Trophoblast cell (in vitro differentiated cells and primary cell): ENCODE measurements around the gene OVOL1.

Experiments used
- DNase-seq, 2 donors: peaks; one replicate each; pipeline ENCODE4 v3.0.0-alpha.2; 2016
- H2AFZ ChIP-seq: 2 replicates; pipeline ENCODE4 v1.6.1; 2013; ENCODE audit warnings: low read length, moderate library complexity, mild to moderate bottlenecking; ENCODE audit not compliant: insufficient read depth, poor library complexity
- H2AK5ac ChIP-seq: 2 replicates; pipeline ENCODE4 v1.6.1; 2013; ENCODE audit warnings: mild to moderate bottlenecking, low read length
- H2BK120ac ChIP-seq: 2 replicates; pipeline ENCODE4 v1.6.1; 2013; ENCODE audit warnings: low read length, mild to moderate bottlenecking, moderate library complexity; ENCODE audit not compliant: insufficient read depth, poor library complexity
- H2BK12ac ChIP-seq: 2 replicates; pipeline ENCODE4 v1.6.1; 2013; ENCODE audit warnings: mild to moderate bottlenecking, low read length, moderate library complexity
- H2BK5ac ChIP-seq: 2 replicates; pipeline ENCODE4 v1.6.1; 2013; ENCODE audit warnings: low read length, low read depth, moderate library complexity, mild to moderate bottlenecking; ENCODE audit not compliant: poor library complexity
- H3K14ac ChIP-seq: 2 replicates; pipeline ENCODE4 v1.6.1; 2013; ENCODE audit warnings: mild to moderate bottlenecking, low read length
- H3K18ac ChIP-seq: 2 replicates; pipeline ENCODE4 v1.6.1; 2013; ENCODE audit warnings: mild to moderate bottlenecking, low read length
- H3K23ac ChIP-seq: 2 replicates; pipeline ENCODE4 v1.6.1; 2013; ENCODE audit warnings: low read length
- H3K27ac ChIP-seq: 2 replicates; pipeline ENCODE4 v1.5.1; 2013; ENCODE audit warnings: low read depth, mild to moderate bottlenecking, inconsistent platforms, low read length, moderate library complexity
- H3K27me3 ChIP-seq: 2 replicates; pipeline ENCODE4 v1.6.1; 2013; ENCODE audit warnings: inconsistent platforms, mild to moderate bottlenecking, low read length, moderate library complexity; ENCODE audit not compliant: insufficient read depth
- H3K36me3 ChIP-seq, 2 experiments: 1 replicate in 1 of 2; 2 replicates in 1 of 2; pipeline ENCODE4 v1.6.1; 2013; ENCODE audit warnings: low read length in 2 of 2, mild to moderate bottlenecking in 2 of 2, moderate library complexity in 1 of 2; ENCODE audit not compliant: insufficient read depth in 2 of 2, control insufficient read depth in 1 of 2
- H3K4ac ChIP-seq: 2 replicates; pipeline ENCODE4 v1.6.1; 2013; ENCODE audit warnings: low read depth, mild to moderate bottlenecking, low read length, moderate library complexity
- H3K4me1 ChIP-seq, 2 experiments: 1 replicate in 1 of 2; 2 replicates in 1 of 2; pipeline ENCODE4 v1.6.1; 2013; ENCODE audit warnings: low read length in 2 of 2, mild to moderate bottlenecking in 2 of 2, moderate library complexity in 1 of 2; ENCODE audit not compliant: insufficient read depth in 2 of 2, control insufficient read depth in 1 of 2
- H3K4me2 ChIP-seq: 2 replicates; pipeline ENCODE4 v1.6.1; 2013; ENCODE audit warnings: inconsistent platforms, mild to moderate bottlenecking, low read length, moderate library complexity
- H3K4me3 ChIP-seq: 2 replicates; pipeline ENCODE4 v1.5.1; 2013; ENCODE audit warnings: mild to moderate bottlenecking, low read depth, low read length, inconsistent platforms
- H3K79me1 ChIP-seq: one replicate; pipeline ENCODE4 v1.6.1; 2013; ENCODE audit warnings: low read length
- H3K79me2 ChIP-seq: 2 replicates; pipeline ENCODE4 v1.6.1; 2013; ENCODE audit warnings: low read length, mild to moderate bottlenecking; ENCODE audit not compliant: control insufficient read depth, insufficient read depth, poor library complexity
- H3K9ac ChIP-seq: 2 replicates; pipeline ENCODE4 v1.6.1; 2013; ENCODE audit warnings: mild to moderate bottlenecking, low read length
- H3K9me3 ChIP-seq: 2 replicates; pipeline ENCODE4 v1.6.1; 2013; ENCODE audit warnings: low read depth, mild to moderate bottlenecking, control low read depth, inconsistent platforms, low read length; ENCODE audit not compliant: insufficient read depth
- H4K12ac ChIP-seq: 2 replicates; pipeline ENCODE4 v1.6.1; 2013; ENCODE audit warnings: low read depth, mild to moderate bottlenecking, low read length, moderate library complexity
- H4K8ac ChIP-seq: 2 replicates; pipeline ENCODE4 v1.6.1; 2013; ENCODE audit warnings: low read depth, mild to moderate bottlenecking, low read length, moderate library complexity
- H4K91ac ChIP-seq: one replicate; pipeline ENCODE4 v1.6.1; 2013; ENCODE audit warnings: low read depth, mild to moderate bottlenecking, low read length, moderate library complexity
- WGBS: extraction: QIAGEN DNeasy Blood & Tissue Kit; methylation state at CpG from one replicate; pipeline ENCODE4 v1.1.7; 2013; ENCODE audit warnings: missing lambda C conversion rate; ENCODE audit not compliant: insufficient read length, insufficient coverage; ENCODE audit errors: extremely low coverage; 5-methylcytosine and 5-hydroxymethylcytosine counted together

Gene OVOL1

GRCh38 chr11:65816696-65817095 lies 29.8 kb downstream of the OVOL1 start:
- no peak overlapping the region for H3K27ac ChIP-seq
- no peak overlapping the region for H2AK5ac ChIP-seq
- H4K8ac ChIP-seq, result no peak overlapping the region
- no peak overlapping the region for H3K4ac ChIP-seq
- peak overlapping the region; percentile 58 for H3K18ac ChIP-seq
- no peak overlapping the region for H2AFZ ChIP-seq
- no CpG with 5 or more reads among the region's 3 CpGs for WGBS
- H4K91ac ChIP-seq, result peak overlapping the region; percentile 83
- H3K4me1 ChIP-seq, result peaks cover 0 to 7% of the 10 kb centered on the region in 2 experiments
- H3K4me3 ChIP-seq, result no peak overlapping the region
- peak overlapping the region; percentile 4 for H2BK120ac ChIP-seq
- no peak overlapping the region for H4K12ac ChIP-seq
- DNase-seq, result no peak
- no peaks in the 10 kb centered on the region for H3K27me3 ChIP-seq
- H2BK5ac ChIP-seq, result peak overlapping the region; percentile 1
- H3K4me2 ChIP-seq, result no peak overlapping the region
- peaks cover 15% of the 10 kb centered on the region for H3K79me1 ChIP-seq
- H3K9ac ChIP-seq, result no peak overlapping the region
- H3K79me2 ChIP-seq, result no peaks in the 10 kb centered on the region
- no peak overlapping the region for H3K23ac ChIP-seq
- H2BK12ac ChIP-seq, result peak overlapping the region; percentile 56
- H3K14ac ChIP-seq, result peak overlapping the region; percentile 53
- H3K36me3 ChIP-seq, result no peaks in the 10 kb centered on the region
- no peaks in the 10 kb centered on the region for H3K9me3 ChIP-seq

GRCh38 chr11:65817312-65817834 lies 30.5 kb downstream of the OVOL1 start:
- Histone ChIP-seq H3K79me2 (no peaks in the 10 kb centered on the region), H2BK12ac (no peak overlapping the region), H3K18ac (no peak overlapping the region), H3K27me3 (no peaks in the 10 kb centered on the region), H3K36me3 (no peaks in the 10 kb centered on the region), H4K8ac (no peak overlapping the region), H3K9ac (no peak overlapping the region), H2AFZ (no peak overlapping the region), H3K4me2 (peak overlapping the region; percentile 62), H3K79me1 (peaks cover 12% of the 10 kb centered on the region), H2BK120ac (peak overlapping the region; percentile 4), H4K91ac (peak overlapping the region; percentile 83), H3K4ac (peak overlapping the region; percentile 49), H2AK5ac (no peak overlapping the region), H3K27ac (no peak overlapping the region), H3K4me3 (no peak overlapping the region), H3K23ac (no peak overlapping the region), H2BK5ac (no peak overlapping the region), H3K9me3 (no peaks in the 10 kb centered on the region), H4K12ac (no peak overlapping the region), H3K14ac (no peak overlapping the region), H3K4me1 (peaks cover 0 to 4% of the 10 kb centered on the region in 2 experiments)
- no peak for DNase-seq
- WGBS, result no CpG with 5 or more reads among the region's 5 CpGs

- no CpG with 5 or more reads among the region's 74 CpGs for WGBS
- H4K91ac ChIP-seq, result peak overlapping the region; percentile 16
- H3K79me2 ChIP-seq, result no peaks in the 10 kb centered on the region
- peak overlapping the region; percentile 62 for H3K4me2 ChIP-seq
- no peak overlapping the region for H3K4ac ChIP-seq
- peak overlapping the region; percentile 54 for H4K12ac ChIP-seq
- peak overlapping the region; percentile 28 for H4K8ac ChIP-seq
- DNase-seq, result peak; percentile 95 to 99
- H3K27ac ChIP-seq, result peak overlapping the region; percentile 31
- H3K79me1 ChIP-seq, result peaks cover 9% of the 10 kb centered on the region
- H2BK5ac ChIP-seq, result peak overlapping the region; percentile 1
- no peak overlapping the region for H3K23ac ChIP-seq
- H2AK5ac ChIP-seq, result no peak overlapping the region
- peak overlapping the region; percentile 1 for H2BK120ac ChIP-seq
- H3K9ac ChIP-seq, result peak overlapping the region; percentile 42
- H3K9me3 ChIP-seq, result no peaks in the 10 kb centered on the region
- peak overlapping the region; percentile 43 for H3K14ac ChIP-seq
- no peaks in the 10 kb centered on the region for H3K27me3 ChIP-seq
- H3K18ac ChIP-seq, result peak overlapping the region; percentile 55
- no peaks in the 10 kb centered on the region for H3K36me3 ChIP-seq
- peak overlapping the region; percentile 30 for H2AFZ ChIP-seq
- peak overlapping the region; percentile 76 for H3K4me3 ChIP-seq
- H2BK12ac ChIP-seq, result no peak overlapping the region
- peaks cover 0 to 4% of the 10 kb centered on the region in 2 experiments for H3K4me1 ChIP-seq
These were observed 31.2 kb downstream of the OVOL1 start for GRCh38 chr11:65817835-65818680.

GRCh38 chr11:65821107-65821506 lies 34.2 kb downstream of the OVOL1 start:
- no peak overlapping the region for H3K18ac ChIP-seq
- no peaks in the 10 kb centered on the region for H3K27me3 ChIP-seq
- H3K79me2 ChIP-seq, result no peaks in the 10 kb centered on the region
- H3K9ac ChIP-seq, result no peak overlapping the region
- no peak overlapping the region for H2BK12ac ChIP-seq
- H3K27ac ChIP-seq, result no peak overlapping the region
- no peak overlapping the region for H4K12ac ChIP-seq
- H3K23ac ChIP-seq, result no peak overlapping the region
- no peak overlapping the region for H2AK5ac ChIP-seq
- no peak overlapping the region for H3K4me2 ChIP-seq
- H4K91ac ChIP-seq, result no peak overlapping the region
- DNase-seq, result no peak
- no peak overlapping the region for H3K4me3 ChIP-seq
- H2AFZ ChIP-seq, result no peak overlapping the region
- no peak overlapping the region for H3K4ac ChIP-seq
- no peak overlapping the region for H4K8ac ChIP-seq
- H2BK5ac ChIP-seq, result no peak overlapping the region
- whole genome bisulfite sequencing, result no CpG with 5 or more reads among the region's 8 CpGs
- H3K9me3 ChIP-seq, result no peaks in the 10 kb centered on the region
- H2BK120ac ChIP-seq, result no peak overlapping the region
- no peaks in the 10 kb centered on the region for H3K36me3 ChIP-seq
- H3K4me1 ChIP-seq, result no peaks in the 10 kb centered on the region
- peaks cover 5% of the 10 kb centered on the region for H3K79me1 ChIP-seq
- no peak overlapping the region for H3K14ac ChIP-seq
